ENCODE measurements around the gene MUC7.
"Not testable (repeated sequence)": the region's sequence is repeated elsewhere in the genome, so short reads cannot be mapped to it uniquely, and the experiment has no call there.

Gene MUC7

GRCh38 chr4:70471897-70472296, at the start of gene MUC7:
Gene MUC7 (plus strand): TSS chr4:70472197. CDS start chr4:70474022, 1,825 bp downstream.
- no peak for DNase-seq

GRCh38 chr4:70425306-70425705, 46.7 kb upstream of the MUC7 start:
- DNase-seq, result no peak

GRCh38 chr4:70426789-70427188, 45.2 kb upstream of the MUC7 start:
- no peak for DNase-seq

- no peak for DNase-seq
These were observed 34.8 kb upstream of the MUC7 start for GRCh38 chr4:70437197-70437596.

GRCh38 chr4:70442474-70442873, 29.5 kb upstream of the MUC7 start:
- DNase-seq, result no peak

GRCh38 chr4:70443329-70443728, 28.7 kb upstream of the MUC7 start:
- DNase-seq, result no peak

GRCh38 chr4:70449220-70449619, 22.8 kb upstream of the MUC7 start:
- no peak for DNase-seq

- DNase-seq, result no peak
These were observed 19.1 kb upstream of the MUC7 start for GRCh38 chr4:70452946-70453345.

- no peak for DNase-seq
These were observed 8.7 kb upstream of the MUC7 start for GRCh38 chr4:70463335-70463734.

- DNase-seq, result no peak
These were observed 1.7 kb downstream of the MUC7 start for GRCh38 chr4:70473679-70474078.

- DNase-seq, result no peak
These were observed 16.8 kb downstream of the MUC7 start for GRCh38 chr4:70488748-70489147.

GRCh38 chr4:70496231-70496630, 24.2 kb downstream of the MUC7 start:
- no peak for DNase-seq

- DNase-seq, result not testable (repeated sequence)
These were observed 29.8 kb downstream of the MUC7 start for GRCh38 chr4:70501838-70502237.

- no peak for DNase-seq
These were observed 32.7 kb downstream of the MUC7 start for GRCh38 chr4:70504733-70505132.

GRCh38 chr4:70505151-70505748, 33.3 kb downstream of the MUC7 start:
- DNase-seq, result peak; percentile 12 to 48

- DNase-seq, result no peak
These were observed 36.8 kb downstream of the MUC7 start for GRCh38 chr4:70508801-70509200.

GRCh38 chr4:70511365-70511764, 39.4 kb downstream of the MUC7 start:
- no peak for DNase-seq

GRCh38 chr4:70515367-70516250, 43.6 kb downstream of the MUC7 start:
- DNase-seq, result no peak

GRCh38 chr4:70518269-70518668, 46.3 kb downstream of the MUC7 start, which contains the start of gene AMTN:
Gene AMTN (plus strand): TSS chr4:70518569. CDS start chr4:70518778, 209 bp downstream.
- DNase-seq, result no peak

GRCh38 chr4:70518716-70519115, 46.7 kb downstream of the MUC7 start:
- no peak for DNase-seq

- DNase-seq, result no peak
These were observed 50.6 kb downstream of the MUC7 start for GRCh38 chr4:70522626-70523025.

GRCh38 chr4:70530997-70531396, 59.0 kb downstream of the MUC7 start:
- no peak for DNase-seq

GRCh38 chr4:70531981-70532380, 60.0 kb downstream of the MUC7 start:
- DNase-seq, result no peak
